CD4-positive, alpha-beta memory T cell (primary cell): ENCODE results near the gene KRT80. TPM values are rescaled to one million over a fixed set of nuclear protein-coding genes. Genes with fewer than 3 reads are reported as not detected.

ENCODE experiments used
- CTCF ChIA-PET: fragments of 350-600 bp; sonication (Branson Sonifier 250); formaldehyde crosslinking; loops from one replicate; lab custom pipeline; 2021; ENCODE audit warnings: inconsistent platforms; ENCODE audit not compliant: partially characterized antibody; lab: Charles Lee
- POLR2A ChIA-PET: fragments of 350-600 bp; sonication (Branson Sonifier 250); formaldehyde crosslinking; loops from one replicate; lab custom pipeline; 2021; ENCODE audit not compliant: partially characterized antibody; lab: Charles Lee
- DNase-seq, 5 donors: peaks; one replicate each; pipeline versions ENCODE4 v3.0.0 to v3.0.0-alpha.2; 2020 to 2022; ENCODE audit warnings: mixed read lengths in 1 of 5
- H3K27ac ChIP-seq: one replicate; pipeline ENCODE4 v1.7.0; 2013; ENCODE audit warnings: low read depth, low read length
- H3K27me3 ChIP-seq: 2 replicates; pipeline ENCODE4 v1.7.0; 2013; ENCODE audit warnings: mild to moderate bottlenecking, low read length, moderate library complexity; ENCODE audit not compliant: insufficient read depth
- H3K36me3 ChIP-seq: 2 replicates; pipeline ENCODE4 v1.7.0; 2013; ENCODE audit warnings: mild to moderate bottlenecking, low read length, moderate library complexity; ENCODE audit not compliant: insufficient read depth
- H3K4me1 ChIP-seq: 2 replicates; pipeline ENCODE4 v1.7.0; 2013; ENCODE audit warnings: mild to moderate bottlenecking, low read length, moderate library complexity; ENCODE audit not compliant: insufficient read depth
- H3K4me3 ChIP-seq, 2 donors: one replicate each; pipeline ENCODE4 v1.7.0; 2013; ENCODE audit warnings: low read length in 2 of 2, mild to moderate bottlenecking in 1 of 2
- H3K9me3 ChIP-seq, 2 donors: one replicate each; pipeline ENCODE4 v1.7.0; 2013; ENCODE audit warnings: low read length in 2 of 2, control low read depth in 1 of 2; ENCODE audit not compliant: control insufficient read depth in 1 of 2
- H3K27ac Mint-ChIP-seq, 7 donors: one replicate each; pipeline ENCODE4 v1.8.0; 2020 to 2021; ENCODE audit warnings: mixed read lengths in 7 of 7, mild to moderate bottlenecking in 6 of 7, inconsistent platforms in 3 of 7, moderate library complexity in 3 of 7
- H3K27me3 Mint-ChIP-seq, 2 donors: one replicate each; pipeline ENCODE4 v1.8.0; 2020 to 2021; ENCODE audit warnings: mixed read lengths in 2 of 2
- H3K36me3 Mint-ChIP-seq, 2 donors: one replicate each; pipeline ENCODE4 v1.8.0; 2020 to 2021; ENCODE audit warnings: mixed read lengths in 2 of 2, inconsistent platforms in 1 of 2, mild to moderate bottlenecking in 1 of 2
- H3K4me1 Mint-ChIP-seq, 4 donors: one replicate each; pipeline ENCODE4 v1.8.0; 2020 to 2021; ENCODE audit warnings: mixed read lengths in 4 of 4, mild to moderate bottlenecking in 1 of 4
- H3K4me3 Mint-ChIP-seq, 8 donors: one replicate each; pipeline ENCODE4 v1.8.0; 2020 to 2021; ENCODE audit warnings: mixed read lengths in 8 of 8, mild to moderate bottlenecking in 7 of 8, moderate library complexity in 6 of 8, inconsistent platforms in 3 of 8
- H3K9me3 Mint-ChIP-seq, 8 donors: one replicate each; pipeline ENCODE4 v1.8.0; 2020 to 2021; ENCODE audit warnings: mixed read lengths in 8 of 8, mild to moderate bottlenecking in 5 of 8, inconsistent platforms in 3 of 8, moderate library complexity in 1 of 8
- intact Hi-C: fragments of 100-400 bp; cut with micrococcal nuclease; formaldehyde crosslinking; loops from one replicate; pipeline ENCODE4 v1.15.1; 2023
- polyA plus RNA-seq, 2 donors: library from polyadenylated mRNA; unstranded; fragments of 300-500 nt; fragmentation: Illumina TruSeq; gene quantifications; one replicate each; pipeline ENCODE4 v1.2.3, GENCODE V29; 2021
- total RNA-seq, 2 experiments: library from RNA; stranded (reverse); gene quantifications; one replicate each; pipeline ENCODE4 v1.2.3, GENCODE V29; 2021

The KRT80 gene
- total and polyA plus RNA-seq, 4 experiments from 2014 or later, result not detected

DNA sequence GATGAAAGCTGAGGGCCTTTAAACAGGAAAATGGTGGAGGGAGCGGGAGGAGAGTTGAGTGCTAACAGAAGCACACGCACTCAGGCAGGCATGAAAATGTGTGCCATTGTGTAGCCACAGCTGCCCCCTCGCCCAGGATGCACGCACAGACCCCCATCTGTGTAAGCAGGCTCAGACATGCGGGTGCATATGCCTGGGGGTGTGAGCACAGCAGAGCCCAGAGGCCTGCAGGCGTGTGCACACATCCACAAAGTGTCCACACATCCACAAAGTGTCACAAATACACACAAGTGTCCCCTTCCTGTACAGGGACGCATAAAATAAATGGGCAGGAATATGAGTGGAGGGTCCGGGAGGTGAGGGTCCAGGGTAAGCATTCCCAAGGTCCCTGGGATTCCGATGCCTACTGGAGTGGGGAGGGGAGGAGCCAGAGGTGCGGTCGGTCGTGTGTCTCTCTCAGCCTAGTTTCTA is 40.4 kb upstream of the KRT80 start:
- Mint-ChIP-seq H3K4me3 (peak overlapping the region in 1 of 8 donors; percentile 12), H3K4me1 (no peaks in the 10 kb centered on the region), H3K9me3 (no peaks in the 10 kb centered on the region), H3K27ac (no peak overlapping the region), H3K27me3 (peaks cover 49 to 51% of the 10 kb centered on the region in 2 donors), H3K36me3 (no peaks in the 10 kb centered on the region)
- Histone ChIP-seq H3K9me3 (no peaks in the 10 kb centered on the region), H3K27ac (no peak overlapping the region), H3K4me1 (no peaks in the 10 kb centered on the region), H3K27me3 (peaks cover 6% of the 10 kb centered on the region), H3K36me3 (no peaks in the 10 kb centered on the region), H3K4me3 (no peak overlapping the region)
- intact Hi-C loops, result no loop called here
- ChIA-PET POLR2A (no interaction called here), CTCF (no interaction called here)
- DNase-seq, result no peak

DNA sequence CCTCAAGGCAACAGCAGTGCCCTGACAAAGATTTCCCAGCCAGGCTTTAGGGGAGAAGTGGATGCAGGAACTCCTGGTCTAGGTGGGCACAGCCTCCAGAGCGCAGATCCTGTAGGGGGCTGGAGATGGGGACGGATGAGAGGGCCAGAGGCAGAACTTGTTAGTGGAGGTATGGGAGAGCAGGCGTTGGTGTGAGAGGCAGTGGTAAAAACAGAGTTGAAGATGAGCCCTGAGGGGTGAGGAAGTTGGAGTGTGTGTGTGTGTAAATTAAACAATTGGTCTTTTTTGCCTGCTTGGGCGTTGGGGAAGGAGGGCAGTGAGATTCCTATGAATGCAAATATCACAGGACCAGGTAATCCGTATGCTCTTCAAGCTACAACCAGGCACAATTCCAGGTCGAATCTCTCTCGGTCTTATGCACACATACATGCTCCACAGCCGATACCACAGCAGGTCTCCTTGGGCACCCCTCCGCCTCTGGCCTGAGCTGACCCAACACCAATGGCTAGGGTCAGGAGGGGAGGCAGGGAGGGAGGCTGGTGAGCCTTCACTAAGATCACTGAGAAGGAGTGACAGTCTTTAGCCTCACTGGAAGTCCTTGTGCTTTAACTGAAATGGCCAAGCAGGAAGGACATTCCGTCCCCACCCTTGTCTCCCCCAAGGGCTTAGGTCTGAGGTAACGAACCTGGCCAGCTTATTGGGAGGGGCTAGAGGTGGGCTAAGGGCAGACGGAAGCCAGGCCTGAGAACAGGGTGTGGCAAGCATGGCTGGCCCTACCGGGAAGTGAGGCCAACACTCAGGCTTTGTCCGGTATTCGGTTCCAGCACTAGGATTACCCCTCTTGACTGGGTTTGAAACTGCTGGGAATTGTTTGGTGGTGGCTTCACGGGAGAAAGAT is 39.7 kb upstream of the KRT80 start:
- Histone ChIP-seq H3K9me3 (no peaks in the 10 kb centered on the region), H3K4me1 (no peaks in the 10 kb centered on the region), H3K27ac (no peak overlapping the region), H3K4me3 (no peak overlapping the region), H3K27me3 (peaks cover 6% of the 10 kb centered on the region), H3K36me3 (no peaks in the 10 kb centered on the region)
- Mint-ChIP-seq H3K36me3 (no peaks in the 10 kb centered on the region), H3K27ac (no peak overlapping the region), H3K9me3 (no peaks in the 10 kb centered on the region), H3K4me1 (no peaks in the 10 kb centered on the region), H3K4me3 (no peak overlapping the region), H3K27me3 (peaks cover 50% of the 10 kb centered on the region in 2 donors)
- intact Hi-C loops, result no loop called here
- DNase-seq, result no peak
- CTCF ChIA-PET, result no interaction called here
- POLR2A ChIA-PET, result no interaction called here

DNA sequence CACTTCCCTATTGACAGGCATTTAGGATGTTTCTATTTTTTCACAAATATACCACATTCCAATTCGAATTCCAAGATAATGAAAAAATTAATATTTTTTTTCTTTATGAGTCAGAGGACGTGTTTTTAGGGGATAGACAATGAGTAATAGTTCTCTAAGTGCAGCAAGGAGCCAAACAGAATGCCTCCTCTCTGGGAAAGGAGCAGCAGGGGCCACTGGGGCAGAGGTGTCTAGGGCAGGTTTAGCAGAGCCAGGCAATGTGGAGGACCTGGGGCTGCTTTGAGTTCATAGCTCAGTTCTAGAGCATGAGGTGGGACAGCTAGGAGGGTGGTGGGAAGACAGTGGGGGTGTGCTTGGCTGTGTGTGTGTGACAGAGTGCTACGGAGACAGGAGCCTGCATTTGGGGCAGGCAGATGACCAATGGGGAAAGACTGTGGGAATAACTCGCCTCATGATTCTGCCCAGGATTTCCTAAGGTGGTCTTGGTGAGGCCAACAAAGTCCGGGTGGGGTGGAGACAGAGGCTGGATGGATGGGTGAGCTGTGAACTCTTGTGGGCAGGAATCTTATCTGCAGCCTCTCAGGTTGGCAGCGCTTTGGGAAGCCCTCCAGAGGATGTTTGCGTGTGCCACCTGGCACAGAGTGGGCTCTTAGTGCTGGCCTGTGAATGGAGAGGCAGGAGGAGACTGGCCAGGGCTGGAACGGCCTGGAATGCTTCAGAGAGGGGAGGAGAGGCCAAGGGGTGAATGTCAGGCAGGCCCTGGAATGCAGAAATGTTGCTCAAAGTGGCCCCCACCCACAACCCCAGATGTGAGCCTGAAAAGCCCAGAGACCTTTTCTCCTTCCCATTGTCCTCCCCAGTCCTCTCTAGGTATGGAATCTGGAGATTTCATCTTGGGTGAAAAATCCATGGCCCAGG is 38.8 kb upstream of the KRT80 start:
- H3K4me3 ChIP-seq, result no peak overlapping the region
- Mint-ChIP-seq H3K27ac (peak overlapping the region in 1 of 7 donors; percentile 59), H3K36me3 (no peaks in the 10 kb centered on the region), H3K27me3 (peaks cover 49 to 55% of the 10 kb centered on the region in 2 donors), H3K4me3 (no peak overlapping the region), H3K9me3 (no peaks in the 10 kb centered on the region), H3K4me1 (no peaks in the 10 kb centered on the region)
- no peaks in the 10 kb centered on the region for H3K9me3 ChIP-seq
- H3K36me3 ChIP-seq, result no peaks in the 10 kb centered on the region
- H3K4me1 ChIP-seq, result no peaks in the 10 kb centered on the region
- CTCF ChIA-PET, result no interaction called here
- POLR2A ChIA-PET, result no interaction called here
- DNase-seq, result no peak
- H3K27ac ChIP-seq, result no peak overlapping the region
- H3K27me3 ChIP-seq, result peaks cover 6% of the 10 kb centered on the region
- intact Hi-C loops, result no loop called here

DNA sequence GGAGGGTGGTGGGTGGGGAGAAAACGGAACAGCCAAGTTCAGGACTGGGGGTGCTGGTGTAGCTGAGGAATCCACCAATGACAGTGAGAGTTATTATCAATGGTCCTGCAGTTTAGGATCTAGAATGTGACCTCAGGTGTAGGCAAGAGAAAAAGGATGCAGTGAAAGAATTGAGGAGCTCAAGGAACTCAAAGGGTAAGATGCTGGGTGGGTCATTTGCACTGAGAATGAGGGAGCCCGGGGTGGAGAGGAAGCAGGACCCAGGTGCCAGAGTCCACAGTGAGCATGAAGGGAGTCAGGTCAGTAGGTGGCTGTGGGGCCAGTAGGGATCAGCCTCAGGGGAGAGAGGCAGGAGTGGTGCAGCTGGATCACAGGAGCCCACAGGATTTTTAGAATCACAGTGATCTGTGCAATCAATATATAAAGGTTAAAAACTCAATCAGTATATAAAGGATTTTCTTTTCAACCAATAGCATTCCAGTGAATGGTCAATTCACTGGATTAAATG is 38.1 kb upstream of the KRT80 start:
- Histone ChIP-seq H3K9me3 (no peaks in the 10 kb centered on the region), H3K27ac (no peak overlapping the region), H3K27me3 (peaks cover 6% of the 10 kb centered on the region), H3K4me1 (no peaks in the 10 kb centered on the region), H3K4me3 (no peak overlapping the region), H3K36me3 (no peaks in the 10 kb centered on the region)
- Mint-ChIP-seq H3K27me3 (peaks cover 47 to 53% of the 10 kb centered on the region in 2 donors), H3K36me3 (no peaks in the 10 kb centered on the region), H3K27ac (no peak overlapping the region), H3K4me1 (no peaks in the 10 kb centered on the region), H3K4me3 (no peak overlapping the region), H3K9me3 (no peaks in the 10 kb centered on the region)
- intact Hi-C loops, result no loop called here
- CTCF ChIA-PET, result interaction anchor here (1.3 kb wide), 1 partner anchor 98 kb away, joined by 5 read pairs; no protein-coding TSS in a partner anchor
- POLR2A ChIA-PET, result no interaction called here
- DNase-seq, result no peak

DNA sequence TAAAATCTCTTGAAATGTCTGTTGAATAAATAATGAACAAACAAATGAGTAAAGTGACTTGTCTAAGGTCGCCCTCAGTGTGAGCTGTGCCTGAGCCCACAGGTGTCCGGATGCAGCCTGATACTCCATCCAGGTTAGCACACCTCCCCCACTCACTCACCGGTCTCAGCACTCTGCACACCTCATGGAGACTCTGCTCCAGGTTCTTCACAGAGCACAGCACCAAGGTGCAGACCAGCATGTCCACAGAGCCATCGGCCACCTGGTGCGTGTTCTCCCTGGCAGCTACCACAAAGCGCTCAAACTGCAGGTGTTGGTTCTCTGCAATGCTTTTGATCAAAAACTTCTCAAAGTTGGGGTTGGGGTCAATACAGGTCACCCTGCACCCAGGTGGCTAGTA is 37.1 kb upstream of the KRT80 start:
- Histone ChIP-seq H3K27me3 (peaks cover 6% of the 10 kb centered on the region), H3K4me3 (no peak overlapping the region), H3K27ac (no peak overlapping the region), H3K9me3 (no peaks in the 10 kb centered on the region), H3K4me1 (no peaks in the 10 kb centered on the region), H3K36me3 (no peaks in the 10 kb centered on the region)
- intact Hi-C loops, result no loop called here
- Mint-ChIP-seq H3K36me3 (no peaks in the 10 kb centered on the region), H3K27ac (no peak overlapping the region), H3K4me3 (no peak overlapping the region), H3K9me3 (no peaks in the 10 kb centered on the region), H3K27me3 (peaks cover 48 to 50% of the 10 kb centered on the region in 2 donors), H3K4me1 (peaks cover 0 to 2% (median 0%) of the 10 kb centered on the region in 4 donors)
- CTCF ChIA-PET, result interaction anchor here (1.3 kb wide), 1 partner anchor 99 kb away, joined by 5 read pairs; no protein-coding TSS in a partner anchor
- POLR2A ChIA-PET, result no interaction called here
- no peak for DNase-seq

DNA sequence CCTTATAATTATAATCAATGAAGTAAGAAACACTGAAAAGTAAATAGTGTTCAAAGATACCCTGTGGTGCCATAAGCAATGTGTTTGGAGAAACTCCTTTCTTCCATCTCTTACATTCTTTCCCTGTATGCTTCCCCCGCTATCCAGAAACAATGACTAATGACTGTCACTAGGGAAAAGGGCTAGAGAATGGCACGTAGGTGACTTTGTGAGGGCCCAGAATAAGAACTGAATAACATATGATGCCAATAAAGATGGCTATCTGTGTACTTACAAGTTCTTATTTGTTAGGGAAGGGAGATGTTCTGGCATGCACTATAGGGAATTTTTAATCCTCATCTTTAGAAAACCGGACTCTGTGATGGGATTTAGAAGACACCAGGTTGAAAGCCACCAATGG is 36.6 kb upstream of the KRT80 start:
- ChIA-PET CTCF (no interaction called here), POLR2A (no interaction called here)
- no peaks in the 10 kb centered on the region for H3K9me3 ChIP-seq
- H3K4me3 ChIP-seq, result no peak overlapping the region
- Mint-ChIP-seq H3K27me3 (peaks cover 47% of the 10 kb centered on the region in 2 donors), H3K4me1 (peaks cover 0 to 2% (median 0%) of the 10 kb centered on the region in 4 donors), H3K27ac (no peak overlapping the region), H3K9me3 (no peaks in the 10 kb centered on the region), H3K36me3 (no peaks in the 10 kb centered on the region), H3K4me3 (no peak overlapping the region)
- H3K27ac ChIP-seq, result no peak overlapping the region
- intact Hi-C loops, result no loop called here
- H3K4me1 ChIP-seq, result no peaks in the 10 kb centered on the region
- no peak for DNase-seq
- peaks cover 7% of the 10 kb centered on the region for H3K27me3 ChIP-seq
- H3K36me3 ChIP-seq, result no peaks in the 10 kb centered on the region
